ENCODE results near the gene EPHA1. TPM values are rescaled to one million over a fixed set of nuclear protein-coding genes. Genes with fewer than 3 reads are reported as not detected.
"Not testable (repeated sequence)": the region's sequence is repeated elsewhere in the genome, so short reads cannot be mapped to it uniquely, and the experiment has no call there.

The EPHA1 gene
- total RNA-seq, 3 donors from 2014 or later, result 1.1 to 1.9 (median 1.5) TPM

GRCh38 chr7:143418681-143419458 lies 10.2 kb upstream of the EPHA1 start:
- DNase-seq, result no peak
- peaks cover 15% of the 10 kb centered on the region for H3K36me3 Mint-ChIP-seq (ENCODE audit: insufficient read depth)
- H3K27me3 Mint-ChIP-seq (ENCODE audit: low read depth), result no peaks in the 10 kb centered on the region
- H3K9me3 Mint-ChIP-seq, result no peaks in the 10 kb centered on the region
- ATAC-seq, result no peak
- H3K4me1 Mint-ChIP-seq (ENCODE audit: low read depth), result peaks cover 5% of the 10 kb centered on the region
- H3K4me3 Mint-ChIP-seq, result no peak overlapping the region

GRCh38 chr7:143417734-143418383 lies 9.2 kb upstream of the EPHA1 start:
- ATAC-seq (peak in 1 of 2 donors; percentile 21), DNase-seq (no peak)
- H3K4me3 Mint-ChIP-seq, result no peak overlapping the region
- H3K27me3 Mint-ChIP-seq (ENCODE audit: low read depth), result no peaks in the 10 kb centered on the region
- no peaks in the 10 kb centered on the region for H3K9me3 Mint-ChIP-seq
- peaks cover 5% of the 10 kb centered on the region for H3K4me1 Mint-ChIP-seq (ENCODE audit: low read depth)
- peaks cover 15% of the 10 kb centered on the region for H3K36me3 Mint-ChIP-seq (ENCODE audit: insufficient read depth)

GRCh38 chr7:143416565-143417149 lies 8.0 kb upstream of the EPHA1 start:
- Mint-ChIP-seq H3K4me3 (no peak overlapping the region), H3K9me3 (no peaks in the 10 kb centered on the region), H3K4me1 (ENCODE audit: low read depth) (peaks cover 7% of the 10 kb centered on the region), H3K27me3 (ENCODE audit: low read depth) (no peaks in the 10 kb centered on the region), H3K36me3 (ENCODE audit: insufficient read depth) (peaks cover 14% of the 10 kb centered on the region)
- DNase-seq, result no peak
- ATAC-seq, result no peak

- Mint-ChIP-seq H3K36me3 (ENCODE audit: insufficient read depth) (peaks cover 14% of the 10 kb centered on the region), H3K4me1 (ENCODE audit: low read depth) (peaks cover 7% of the 10 kb centered on the region), H3K4me3 (no peak overlapping the region), H3K27me3 (ENCODE audit: low read depth) (no peaks in the 10 kb centered on the region), H3K9me3 (no peaks in the 10 kb centered on the region)
- DNase-seq, result no peak
- ATAC-seq, result no peak
Observed at GRCh38 chr7:143415742-143416397, 7.2 kb upstream of the EPHA1 start.

GRCh38 chr7:143415209-143415608 lies 6.6 kb upstream of the EPHA1 start:
- H3K27me3 Mint-ChIP-seq (ENCODE audit: low read depth); ATAC-seq; H3K9me3 Mint-ChIP-seq; H3K4me3 Mint-ChIP-seq; DNase-seq: not testable (repeated sequence)
- Mint-ChIP-seq H3K36me3 (ENCODE audit: insufficient read depth) (peaks cover 10% of the 10 kb centered on the region), H3K4me1 (ENCODE audit: low read depth) (peaks cover 13% of the 10 kb centered on the region)

GRCh38 chr7:143413123-143413522 lies 4.5 kb upstream of the EPHA1 start:
- ATAC-seq (no peak), DNase-seq (no peak)
- H3K9me3 Mint-ChIP-seq, result no peaks in the 10 kb centered on the region
- H3K4me3 Mint-ChIP-seq, result no peak overlapping the region
- H3K27me3 Mint-ChIP-seq (ENCODE audit: low read depth), result peaks cover 4% of the 10 kb centered on the region
- H3K4me1 Mint-ChIP-seq (ENCODE audit: low read depth), result peaks cover 25% of the 10 kb centered on the region
- peaks cover 3% of the 10 kb centered on the region for H3K36me3 Mint-ChIP-seq (ENCODE audit: insufficient read depth)

- peaks cover 3% of the 10 kb centered on the region for H3K36me3 Mint-ChIP-seq (ENCODE audit: insufficient read depth)
- DNase-seq, result no peak
- no peaks in the 10 kb centered on the region for H3K9me3 Mint-ChIP-seq
- peaks cover 4% of the 10 kb centered on the region for H3K27me3 Mint-ChIP-seq (ENCODE audit: low read depth)
- no peak overlapping the region for H3K4me3 Mint-ChIP-seq
- no peak for ATAC-seq
- H3K4me1 Mint-ChIP-seq (ENCODE audit: low read depth), result peaks cover 34% of the 10 kb centered on the region
Observed at GRCh38 chr7:143411976-143412708, 3.5 kb upstream of the EPHA1 start.

- peaks cover 4% of the 10 kb centered on the region for H3K27me3 Mint-ChIP-seq (ENCODE audit: low read depth)
- H3K36me3 Mint-ChIP-seq (ENCODE audit: insufficient read depth), result peaks cover 3% of the 10 kb centered on the region
- peaks cover 50% of the 10 kb centered on the region for H3K4me1 Mint-ChIP-seq (ENCODE audit: low read depth)
- DNase-seq, result no peak
- H3K4me3 Mint-ChIP-seq, result no peak overlapping the region
- H3K9me3 Mint-ChIP-seq, result no peaks in the 10 kb centered on the region
- no peak for ATAC-seq
Observed at GRCh38 chr7:143410521-143411004, 1.9 kb upstream of the EPHA1 start.

- H3K4me1 Mint-ChIP-seq (ENCODE audit: low read depth), result peaks cover 69% of the 10 kb centered on the region
- no peaks in the 10 kb centered on the region for H3K9me3 Mint-ChIP-seq
- peak overlapping the region; percentile 81 for H3K4me3 Mint-ChIP-seq
- H3K36me3 Mint-ChIP-seq (ENCODE audit: insufficient read depth), result no peaks in the 10 kb centered on the region
- peaks cover 4% of the 10 kb centered on the region for H3K27me3 Mint-ChIP-seq (ENCODE audit: low read depth)
- peak; percentile 13 to 33 for ATAC-seq
- DNase-seq, result no peak
Observed at GRCh38 chr7:143408252-143408685, 387 bp downstream of the EPHA1 start.

- ATAC-seq, result peak; percentile 72 to 75
- peak overlapping the region; percentile 81 for H3K4me3 Mint-ChIP-seq
Observed at GRCh38 chr7:143407287-143408251, 1.1 kb downstream of the EPHA1 start.

GRCh38 chr7:143406002-143406357 lies 2.7 kb downstream of the EPHA1 start:
- H3K4me3 Mint-ChIP-seq, result no peak overlapping the region
- peaks cover 4% of the 10 kb centered on the region for H3K27me3 Mint-ChIP-seq (ENCODE audit: low read depth)
- peaks cover 70% of the 10 kb centered on the region for H3K4me1 Mint-ChIP-seq (ENCODE audit: low read depth)
- H3K9me3 Mint-ChIP-seq, result no peaks in the 10 kb centered on the region
- no peaks in the 10 kb centered on the region for H3K36me3 Mint-ChIP-seq (ENCODE audit: insufficient read depth)
- no peak for ATAC-seq
- no peak for DNase-seq

More at GRCh38 chr7:143407287-143408251, 1.1 kb downstream of the EPHA1 start:
- peaks cover 72% of the 10 kb centered on the region for H3K4me1 Mint-ChIP-seq (ENCODE audit: low read depth)
- peaks cover 4% of the 10 kb centered on the region for H3K27me3 Mint-ChIP-seq (ENCODE audit: low read depth)
- H3K9me3 Mint-ChIP-seq, result no peaks in the 10 kb centered on the region
- H3K36me3 Mint-ChIP-seq (ENCODE audit: insufficient read depth), result no peaks in the 10 kb centered on the region
- no peak for DNase-seq

- no peaks in the 10 kb centered on the region for H3K9me3 Mint-ChIP-seq
- no peaks in the 10 kb centered on the region for H3K36me3 Mint-ChIP-seq (ENCODE audit: insufficient read depth)
- no peak for DNase-seq
- no peak for ATAC-seq
- H3K4me1 Mint-ChIP-seq (ENCODE audit: low read depth), result peaks cover 67% of the 10 kb centered on the region
- H3K4me3 Mint-ChIP-seq, result no peak overlapping the region
- peaks cover 2% of the 10 kb centered on the region for H3K27me3 Mint-ChIP-seq (ENCODE audit: low read depth)
Observed at GRCh38 chr7:143405173-143406001, 3.3 kb downstream of the EPHA1 start.
